ENCODE results near the gene RETREG1. TPM values are rescaled to one million over a fixed set of nuclear protein-coding genes. Genes with fewer than 3 reads are reported as not detected.

Gene RETREG1
- total and polyA plus RNA-seq, 12 donors, result 14.6 to 337 (median 216) TPM

GRCh38 chr5:16568875-16569580, 47.8 kb downstream of the RETREG1 start:
- ATAC-seq (peak in 3 of 8 donors; percentile 20 to 89 (median 70)), DNase-seq (peak; percentile 34 to 37)
- H3K4me1 ChIP-seq, result peaks cover 0 to 22% (median 7%) of the 10 kb centered on the region in 9 donors
- no peak for TF ChIP-seq CTCF (IDR thresholded peaks at IDR 0.05)
- H3K27me3 ChIP-seq, result no peaks in the 10 kb centered on the region
- intact Hi-C loops (cut with DNase I), result loop anchor here in 1 of 10 donors (5.0 kb wide), 1 partner anchor 53 kb away; no protein-coding TSS in a partner anchor
- WGBS, 2 donors, result 71 to 77% methylated on average over 16 of the region's 16 CpGs
- H3K4me3 ChIP-seq, result no peak overlapping the region
- H3K36me3 ChIP-seq, result no peaks in the 10 kb centered on the region
- H3K27ac ChIP-seq, result peak overlapping the region in 1 of 10 donors; percentile 13
- no peaks in the 10 kb centered on the region for H3K9me3 ChIP-seq

GRCh38 chr5:16567365-16567764, 49.4 kb downstream of the RETREG1 start:
- DNase-seq (no peak), ATAC-seq (no peak)
- Histone ChIP-seq H3K27ac (no peak overlapping the region), H3K36me3 (no peaks in the 10 kb centered on the region), H3K27me3 (no peaks in the 10 kb centered on the region), H3K9me3 (no peaks in the 10 kb centered on the region), H3K4me1 (peaks cover 0 to 26% (median 7%) of the 10 kb centered on the region in 9 donors), H3K4me3 (no peak overlapping the region)
- 82 to 83% methylated on average over 3 of the region's 3 CpGs for WGBS, 2 donors
- no peak for TF ChIP-seq CTCF (IDR thresholded peaks at IDR 0.05)
- intact Hi-C loops (cut with DNase I), result loop anchor here in 1 of 10 donors (5.0 kb wide), 1 partner anchor 55 kb away; no protein-coding TSS in a partner anchor

GRCh38 chr5:16565118-16565517, 51.7 kb downstream of the RETREG1 start:
- peak; percentile 76 to 94 (median 86) for ATAC-seq
- no peak for TF ChIP-seq CTCF (IDR thresholded peaks at IDR 0.05)
- Histone ChIP-seq H3K27ac (peak overlapping the region in 3 of 10 donors; percentile 13 to 44 (median 37)), H3K27me3 (no peaks in the 10 kb centered on the region), H3K4me1 (peaks cover 0 to 26% (median 7%) of the 10 kb centered on the region in 9 donors), H3K9me3 (no peaks in the 10 kb centered on the region), H3K36me3 (no peaks in the 10 kb centered on the region), H3K4me3 (no peak overlapping the region)
- DNase-seq, result peak in 1 of 2 donors; percentile 56
- intact Hi-C loops (cut with DNase I), result loop anchor here in 1 of 10 donors (5.0 kb wide), 1 partner anchor 57 kb away; no protein-coding TSS in a partner anchor
- WGBS, 2 donors, result 29 to 49% methylated on average over 1 of the region's 1 CpG

GRCh38 chr5:16564248-16564867, 52.4 kb downstream of the RETREG1 start:
- TF ChIP-seq CTCF (IDR thresholded peaks at IDR 0.05), result no peak
- Histone ChIP-seq H3K36me3 (no peaks in the 10 kb centered on the region), H3K4me1 (peaks cover 0 to 26% (median 7%) of the 10 kb centered on the region in 9 donors), H3K27me3 (no peaks in the 10 kb centered on the region), H3K4me3 (no peak overlapping the region), H3K27ac (peak overlapping the region in 6 of 10 donors; percentile 13 to 52 (median 37)), H3K9me3 (no peaks in the 10 kb centered on the region)
- ATAC-seq (peak in 4 of 8 donors; percentile 47 to 68 (median 54)), DNase-seq (no peak)
- 33 to 50% methylated on average over 5 of the region's 5 CpGs for WGBS, 2 donors
- intact Hi-C loops (cut with DNase I), result no loop called here

Data from heart right ventricle (tissue), 16 donors.